ENCODE measurements around the gene POLR1A.
A peak's percentile ranks its signal among the peaks of the same experiment; 100 is the strongest.

Gene POLR1A

GRCh38 chr2:86037795-86038192 lies 67.9 kb downstream of the POLR1A start:
- DNase-seq (ENCODE audit: low read depth), result no peak

GRCh38 chr2:86037141-86037794 lies 68.4 kb downstream of the POLR1A start:
- peak; percentile 92 for DNase-seq (ENCODE audit: low read depth)

- no peak for DNase-seq (ENCODE audit: low read depth)
Observed at GRCh38 chr2:86036669-86037138, 69.0 kb downstream of the POLR1A start.

GRCh38 chr2:86035883-86036668 lies 69.6 kb downstream of the POLR1A start:
- peak; percentile 86 for DNase-seq (ENCODE audit: low read depth)

- DNase-seq (ENCODE audit: low read depth), result no peak
Observed at GRCh38 chr2:86035376-86035882, 70.3 kb downstream of the POLR1A start.

GRCh38 chr2:86033751-86034692 lies 71.7 kb downstream of the POLR1A start:
- DNase-seq (ENCODE audit: low read depth), result no peak

GRCh38 chr2:86032861-86033595 lies 72.7 kb downstream of the POLR1A start:
- DNase-seq (ENCODE audit: low read depth), result no peak

GRCh38 chr2:86031606-86032005 lies 74.1 kb downstream of the POLR1A start:
- no peak for DNase-seq (ENCODE audit: low read depth)

- DNase-seq (ENCODE audit: low read depth), result no peak
Observed at GRCh38 chr2:86031151-86031550, 74.5 kb downstream of the POLR1A start.

GRCh38 chr2:86029873-86030272 lies 75.8 kb downstream of the POLR1A start:
- DNase-seq (ENCODE audit: low read depth), result no peak

GRCh38 chr2:86028766-86029381 lies 76.8 kb downstream of the POLR1A start:
- DNase-seq (ENCODE audit: low read depth), result no peak

GRCh38 chr2:86027922-86028765 lies 77.5 kb downstream of the POLR1A start:
- DNase-seq (ENCODE audit: low read depth), result no peak

- no peak for DNase-seq (ENCODE audit: low read depth)
Observed at GRCh38 chr2:86027196-86027921, 78.3 kb downstream of the POLR1A start.

GRCh38 chr2:86026744-86027065 lies 79.0 kb downstream of the POLR1A start:
- DNase-seq (ENCODE audit: low read depth), result no peak

GRCh38 chr2:86025976-86026743 lies 79.5 kb downstream of the POLR1A start:
- DNase-seq (ENCODE audit: low read depth), result no peak

- peak; percentile 22 for DNase-seq (ENCODE audit: low read depth)
Observed at GRCh38 chr2:86025229-86025820, 80.4 kb downstream of the POLR1A start.

- DNase-seq (ENCODE audit: low read depth), result no peak
Observed at GRCh38 chr2:86023366-86023712, 82.3 kb downstream of the POLR1A start.

GRCh38 chr2:86022661-86023365 lies 82.9 kb downstream of the POLR1A start:
- no peak for DNase-seq (ENCODE audit: low read depth)

Measured in EH (cell line).